ENCODE measurements around the gene DNAJB8. TPM values are rescaled to one million over a fixed set of nuclear protein-coding genes. Genes with fewer than 3 reads are reported as not detected.

DNAJB8 gene
- total RNA-seq, 1 experiment from 2014 or later: not detected

- DNase-seq (ENCODE audit: low read depth in 1 of 2, low spot score in 2 of 2): no peak
- H3K4me1 ChIP-seq (replicated peaks): peaks cover 54% of the 10 kb centered on the region
- no peaks in the 10 kb centered on the region for H3K27me3 ChIP-seq (replicated peaks)
- no peak overlapping the region for H3K27ac ChIP-seq
- no peak overlapping the region for H3K4me3 ChIP-seq
- H3K36me3 ChIP-seq: peaks cover 73% of the 10 kb centered on the region
- H3K9me3 ChIP-seq (replicated peaks): peaks cover 2% of the 10 kb centered on the region
Observed at GRCh38 chr3:128484404-128485281, 18.0 kb upstream of the DNAJB8 start.

DNA sequence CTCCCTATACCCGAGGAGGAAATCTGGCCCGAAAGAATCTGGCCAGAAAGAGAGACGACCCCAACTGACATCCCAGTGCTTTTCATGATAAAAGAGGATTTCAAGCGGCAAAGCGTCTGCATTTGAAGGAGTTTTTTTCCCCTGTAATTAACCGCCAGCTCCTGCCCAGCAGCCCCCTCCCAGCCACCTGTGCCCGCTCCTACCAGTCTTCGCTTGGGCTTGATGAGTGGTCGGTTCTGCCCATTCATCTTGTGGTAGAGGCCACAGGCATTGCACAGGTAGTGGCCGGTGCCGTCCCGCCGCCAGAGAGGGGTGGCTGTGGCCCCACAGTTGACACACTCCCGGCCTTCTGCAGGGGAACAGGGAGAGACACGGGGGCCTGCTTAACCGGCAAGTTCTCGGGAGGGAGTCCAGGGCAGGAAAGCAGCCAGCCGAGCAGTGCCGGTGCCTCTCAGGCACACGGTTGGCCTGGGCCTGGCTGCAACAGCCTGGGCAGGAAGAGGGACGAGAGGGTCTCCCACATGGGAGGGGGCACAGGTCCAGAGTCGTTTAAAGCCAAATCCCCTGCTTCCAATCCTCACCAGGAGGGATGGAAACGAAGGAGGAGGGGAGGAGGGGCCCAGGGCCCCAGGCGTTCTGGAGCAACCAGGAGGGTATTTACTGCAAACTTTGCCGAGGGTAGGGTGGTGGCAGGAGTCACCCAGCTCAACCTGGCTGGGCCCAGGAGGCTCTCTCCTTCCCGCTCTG, 17.1 kb upstream of the DNAJB8 start:
- H3K4me1 ChIP-seq (replicated peaks): peaks cover 48% of the 10 kb centered on the region
- DNase-seq (ENCODE audit: low read depth in 1 of 2, low spot score in 2 of 2): no peak

DNA sequence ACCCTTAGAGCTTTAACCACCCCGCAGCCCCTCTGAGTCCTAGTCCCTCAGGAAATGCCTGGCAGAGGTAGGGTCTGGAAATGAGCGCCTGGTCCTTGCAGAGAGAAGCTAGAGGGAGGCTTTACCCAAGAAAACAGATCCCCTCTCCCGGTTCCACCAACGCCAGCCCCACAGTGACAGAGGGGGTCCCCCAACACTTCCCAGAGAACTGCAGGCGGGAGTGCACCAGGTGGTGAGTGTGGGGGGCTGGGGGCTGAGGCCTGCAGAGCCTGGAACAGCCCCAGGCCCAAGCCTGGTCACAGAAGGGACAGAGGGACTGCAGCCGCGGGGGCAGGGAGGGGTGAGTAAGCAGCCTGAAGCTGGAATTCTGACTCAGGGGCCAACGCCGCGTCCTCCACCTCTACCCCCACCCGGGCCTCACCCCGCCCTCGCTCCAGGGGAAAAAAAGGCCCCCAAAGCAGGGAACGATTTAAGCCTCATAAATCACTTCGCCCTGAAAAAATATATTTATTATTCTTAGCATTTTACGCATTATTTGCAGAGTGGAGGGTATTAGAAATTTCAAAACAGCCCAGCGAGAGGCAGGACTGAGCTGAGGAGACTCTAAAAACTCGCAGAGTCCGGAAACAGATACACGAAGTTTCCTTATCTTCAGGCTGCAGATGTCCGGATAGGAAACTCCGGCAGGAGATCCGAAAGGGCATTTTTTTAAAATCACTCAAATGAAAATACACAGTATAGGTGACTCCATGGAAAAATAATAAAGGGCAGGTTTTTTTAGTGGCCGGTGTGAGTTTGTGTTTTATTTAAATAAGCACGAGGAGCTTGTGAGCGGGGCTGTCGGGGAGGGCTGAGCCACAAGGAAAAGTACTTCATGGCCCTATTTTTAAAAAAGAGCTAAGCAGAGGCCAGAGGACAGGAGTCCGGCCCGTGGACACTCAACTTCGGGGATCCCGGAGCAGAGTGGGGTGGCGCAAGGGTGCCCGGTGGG, 16.3 kb upstream of the DNAJB8 start:
- Histone ChIP-seq H3K4me3 (no peak overlapping the region), H3K27ac (no peak overlapping the region)

More for the DNA sequence above, 17.1 kb upstream of the DNAJB8 start:
- no peaks in the 10 kb centered on the region for H3K27me3 ChIP-seq (replicated peaks)
- H3K27ac ChIP-seq: no peak overlapping the region
- H3K9me3 ChIP-seq (replicated peaks): no peaks in the 10 kb centered on the region
- no peak overlapping the region for H3K4me3 ChIP-seq
- H3K36me3 ChIP-seq: peaks cover 78% of the 10 kb centered on the region

GRCh38 chr3:128482175-128482574, 15.5 kb upstream of the DNAJB8 start:
- Histone ChIP-seq H3K27ac (no peak overlapping the region), H3K27me3 (replicated peaks) (no peaks in the 10 kb centered on the region), H3K4me3 (no peak overlapping the region), H3K36me3 (peaks cover 84% of the 10 kb centered on the region), H3K9me3 (replicated peaks) (no peaks in the 10 kb centered on the region), H3K4me1 (replicated peaks) (peaks cover 38% of the 10 kb centered on the region)
- DNase-seq (ENCODE audit: low read depth in 1 of 2, low spot score in 2 of 2): no peak

More for the DNA sequence above, 16.3 kb upstream of the DNAJB8 start:
- no peaks in the 10 kb centered on the region for H3K27me3 ChIP-seq (replicated peaks)
- H3K4me1 ChIP-seq (replicated peaks): peaks cover 39% of the 10 kb centered on the region
- no peaks in the 10 kb centered on the region for H3K9me3 ChIP-seq (replicated peaks)
- H3K36me3 ChIP-seq: peaks cover 85% of the 10 kb centered on the region
- peak in 1 of 2 experiments; percentile 63 for DNase-seq (ENCODE audit: low read depth in 1 of 2, low spot score in 2 of 2)

DNA sequence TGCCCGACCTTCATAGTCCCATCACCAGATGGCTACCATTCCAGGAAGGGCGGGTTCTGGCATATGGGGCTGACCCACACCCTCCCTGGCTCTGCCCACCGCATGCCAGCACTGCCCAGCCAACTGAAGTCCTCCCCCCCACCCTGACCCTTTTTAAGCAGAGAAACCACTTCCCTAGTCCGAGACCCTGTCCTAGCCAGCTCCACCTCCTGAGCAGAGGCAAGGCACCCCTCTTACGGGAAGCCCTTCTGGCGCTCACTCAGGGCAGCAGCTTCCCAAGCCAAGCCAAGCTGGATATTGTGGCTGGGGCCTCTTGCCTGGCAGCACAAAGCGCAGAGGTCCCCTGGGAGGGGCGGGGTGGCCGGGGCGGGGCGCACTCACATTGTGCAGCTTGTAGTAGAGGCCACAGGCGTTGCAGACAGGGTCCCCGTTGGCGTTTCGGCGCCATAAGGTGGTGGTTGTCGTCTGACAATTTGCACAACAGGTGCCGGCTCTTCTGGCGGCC, 14.8 kb upstream of the DNAJB8 start:
- Histone ChIP-seq H3K27me3 (replicated peaks) (no peaks in the 10 kb centered on the region), H3K9me3 (replicated peaks) (no peaks in the 10 kb centered on the region), H3K4me1 (replicated peaks) (peaks cover 34% of the 10 kb centered on the region), H3K4me3 (no peak overlapping the region), H3K27ac (no peak overlapping the region), H3K36me3 (peaks cover 77% of the 10 kb centered on the region)
- DNase-seq (ENCODE audit: low read depth in 1 of 2, low spot score in 2 of 2): no peak

GRCh38 chr3:128480717-128481437, 14.2 kb upstream of the DNAJB8 start:
- H3K27ac ChIP-seq: no peak overlapping the region
- H3K36me3 ChIP-seq: peaks cover 71% of the 10 kb centered on the region
- no peak for DNase-seq (ENCODE audit: low read depth in 1 of 2, low spot score in 2 of 2)
- no peaks in the 10 kb centered on the region for H3K27me3 ChIP-seq (replicated peaks)
- H3K4me3 ChIP-seq: no peak overlapping the region
- H3K9me3 ChIP-seq (replicated peaks): no peaks in the 10 kb centered on the region
- peaks cover 28% of the 10 kb centered on the region for H3K4me1 ChIP-seq (replicated peaks)

- H3K27me3 ChIP-seq (replicated peaks): no peaks in the 10 kb centered on the region
- peaks cover 65% of the 10 kb centered on the region for H3K36me3 ChIP-seq
- peaks cover 22% of the 10 kb centered on the region for H3K4me1 ChIP-seq (replicated peaks)
- DNase-seq (ENCODE audit: low read depth in 1 of 2, low spot score in 2 of 2): no peak
- no peak overlapping the region for H3K4me3 ChIP-seq
- no peaks in the 10 kb centered on the region for H3K9me3 ChIP-seq (replicated peaks)
- no peak overlapping the region for H3K27ac ChIP-seq
Observed at GRCh38 chr3:128480278-128480677, 13.6 kb upstream of the DNAJB8 start.

DNA sequence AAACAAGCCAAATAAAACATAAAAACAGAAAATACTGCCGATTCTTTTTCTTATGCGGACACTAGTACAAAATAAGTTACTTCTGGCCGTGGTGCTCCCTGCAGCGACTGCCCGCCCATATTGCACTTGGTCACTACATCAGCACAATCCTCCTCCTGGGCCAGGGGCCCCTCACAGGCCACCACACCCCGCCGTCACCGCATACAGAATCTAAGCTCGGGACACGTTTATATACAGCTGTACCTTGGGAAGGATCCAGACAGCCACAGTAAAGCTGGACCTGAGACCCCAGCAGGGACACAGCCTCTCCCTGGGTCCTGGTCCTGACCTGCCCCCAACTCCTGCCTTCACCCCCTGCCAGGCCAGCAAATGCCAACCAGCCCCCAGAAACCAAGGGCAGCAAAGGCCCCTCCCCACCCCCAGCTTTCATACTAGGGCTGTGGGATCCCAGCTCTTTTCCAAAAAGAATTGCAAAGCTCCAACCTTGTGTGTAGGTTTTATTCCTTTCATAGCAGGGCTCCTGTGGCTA, 12.9 kb upstream of the DNAJB8 start:
- H3K9me3 ChIP-seq (replicated peaks): no peaks in the 10 kb centered on the region
- H3K4me1 ChIP-seq (replicated peaks): peaks cover 18% of the 10 kb centered on the region
- H3K27me3 ChIP-seq (replicated peaks): no peaks in the 10 kb centered on the region
- H3K27ac ChIP-seq: no peak overlapping the region
- H3K36me3 ChIP-seq: peaks cover 58% of the 10 kb centered on the region
- H3K4me3 ChIP-seq: no peak overlapping the region
- no peak for DNase-seq (ENCODE audit: low read depth in 1 of 2, low spot score in 2 of 2)

DNA sequence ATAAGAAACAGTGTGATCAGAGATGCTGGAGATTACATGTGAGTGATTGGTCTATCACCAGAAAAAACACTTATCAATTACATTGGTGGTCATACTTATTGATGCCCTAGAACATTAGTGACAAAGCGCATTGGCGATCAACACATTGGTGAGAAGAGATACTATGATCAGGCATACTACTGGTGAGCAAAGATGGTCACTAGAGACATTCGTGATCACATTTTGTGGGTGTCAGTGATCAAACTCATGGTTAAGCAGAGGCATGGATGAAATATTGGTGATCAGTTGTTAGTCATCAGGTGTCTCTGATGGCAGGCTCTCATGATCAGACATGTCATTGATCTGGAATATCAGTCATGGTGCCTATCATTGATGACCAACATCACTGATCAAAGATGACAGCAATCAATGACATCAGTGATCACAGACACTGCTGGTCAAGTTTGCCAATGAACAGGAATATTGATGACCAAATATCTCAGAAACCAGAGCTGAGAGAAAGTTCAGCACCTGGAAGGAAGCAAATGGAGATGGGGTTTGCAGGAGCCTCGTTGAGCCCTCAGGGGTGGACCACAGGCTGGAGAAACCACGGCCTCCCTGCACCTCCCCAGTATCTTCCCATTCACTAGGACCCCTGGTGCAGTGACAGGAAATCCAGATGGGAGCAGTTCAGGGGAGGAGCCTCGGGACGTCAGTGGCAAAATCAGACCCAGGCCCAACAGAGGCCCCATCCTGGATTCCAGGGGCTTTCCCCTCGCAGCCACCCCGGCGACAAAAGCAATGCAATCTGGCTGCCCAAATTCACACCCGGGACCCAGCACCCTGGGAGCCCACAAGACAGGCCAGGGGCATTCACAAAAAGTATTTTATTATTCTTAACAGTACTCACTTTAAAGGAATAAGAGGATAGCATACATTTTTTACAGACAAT, 12.2 kb upstream of the DNAJB8 start:
- no peaks in the 10 kb centered on the region for H3K9me3 ChIP-seq (replicated peaks)
- no peak overlapping the region for H3K4me3 ChIP-seq
- no peaks in the 10 kb centered on the region for H3K27me3 ChIP-seq (replicated peaks)
- peaks cover 52% of the 10 kb centered on the region for H3K36me3 ChIP-seq
- no peak for DNase-seq (ENCODE audit: low read depth in 1 of 2, low spot score in 2 of 2)
- no peak overlapping the region for H3K27ac ChIP-seq
- peaks cover 14% of the 10 kb centered on the region for H3K4me1 ChIP-seq (replicated peaks)

DNA sequence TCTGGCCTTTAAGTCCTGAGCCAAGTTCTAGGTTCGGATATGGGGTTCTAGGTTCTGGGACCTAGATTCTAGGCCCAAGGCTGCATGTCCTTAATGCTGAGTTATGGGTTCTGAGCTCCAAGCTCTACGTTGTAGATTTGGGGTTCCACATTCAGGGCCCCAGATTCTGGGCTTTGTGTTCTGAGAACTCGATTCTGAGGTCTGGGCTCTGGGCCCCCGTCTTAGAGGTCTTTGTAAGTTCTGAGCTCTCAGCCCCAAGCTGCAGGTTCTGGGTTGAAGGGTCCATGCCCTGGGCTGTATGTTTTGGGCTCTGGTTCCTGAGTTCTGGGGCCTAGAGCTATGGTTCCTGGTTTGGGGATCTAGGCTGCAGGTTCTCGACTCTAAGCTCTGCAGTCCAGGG, 10.0 kb upstream of the DNAJB8 start:
- Histone ChIP-seq H3K36me3 (peaks cover 32% of the 10 kb centered on the region), H3K4me1 (replicated peaks) (no peaks in the 10 kb centered on the region), H3K27me3 (replicated peaks) (no peaks in the 10 kb centered on the region), H3K4me3 (no peak overlapping the region), H3K9me3 (replicated peaks) (no peaks in the 10 kb centered on the region), H3K27ac (no peak overlapping the region)
- DNase-seq (ENCODE audit: low read depth in 1 of 2, low spot score in 2 of 2): no peak

- no peak overlapping the region for H3K27ac ChIP-seq
Observed at GRCh38 chr3:128475355-128475754, 8.7 kb upstream of the DNAJB8 start.

GRCh38 chr3:128473737-128474136, 7.0 kb upstream of the DNAJB8 start:
- Histone ChIP-seq H3K27me3 (replicated peaks) (no peaks in the 10 kb centered on the region), H3K4me3 (no peak overlapping the region), H3K9me3 (replicated peaks) (no peaks in the 10 kb centered on the region), H3K36me3 (peaks cover 5% of the 10 kb centered on the region), H3K27ac (no peak overlapping the region), H3K4me1 (replicated peaks) (peaks cover 7% of the 10 kb centered on the region)
- DNase-seq (ENCODE audit: low read depth in 1 of 2, low spot score in 2 of 2): no peak

More at GRCh38 chr3:128475355-128475754, 8.7 kb upstream of the DNAJB8 start:
- H3K36me3 ChIP-seq: peaks cover 19% of the 10 kb centered on the region
- H3K4me1 ChIP-seq (replicated peaks): no peaks in the 10 kb centered on the region
- H3K9me3 ChIP-seq (replicated peaks): no peaks in the 10 kb centered on the region
- no peaks in the 10 kb centered on the region for H3K27me3 ChIP-seq (replicated peaks)
- H3K4me3 ChIP-seq: no peak overlapping the region
- DNase-seq (ENCODE audit: low read depth in 1 of 2, low spot score in 2 of 2): no peak

Measured in SJSA1 (cell line).